Naive thymus-derived CD4-positive, alpha-beta T cell (primary cell): ENCODE results near the gene ASPG. TPM values are rescaled to one million over a fixed set of nuclear protein-coding genes. Genes with fewer than 3 reads are reported as not detected.
A peak's percentile ranks its signal among the peaks of the same experiment; 100 is the strongest.

Experiments
- ATAC-seq: fragments of 150-1000 bp; cut with Tn5 transposase; 2 replicates; pipeline ENCODE4 v1.10.0; 2021; ENCODE audit warnings: mild to moderate bottlenecking, moderate library complexity
- CTCF ChIA-PET: fragments of 350-600 bp; sonication (Branson Sonifier 250); formaldehyde crosslinking; loops from one replicate; lab custom pipeline; 2021; ENCODE audit warnings: antibody characterized with exemption; lab: Charles Lee
- POLR2A ChIA-PET: fragments of 350-600 bp; sonication (Branson Sonifier 250); formaldehyde crosslinking; loops from one replicate; lab custom pipeline; 2021; ENCODE audit warnings: antibody characterized with exemption, inconsistent platforms; lab: Charles Lee
- DNase-seq, 9 donors: peaks; one replicate each; pipeline versions ENCODE4 v3.0.0 to v3.0.0-alpha.2; 2020 to 2022; ENCODE audit warnings: mixed read lengths in 1 of 9
- H3K27ac ChIP-seq: one replicate; pipeline ENCODE4 v1.7.0; 2013; ENCODE audit warnings: mild to moderate bottlenecking, low read depth, low read length, moderate library complexity
- H3K27me3 ChIP-seq, 2 donors: one replicate each; pipeline ENCODE4 v1.7.0; 2013; ENCODE audit warnings: low read length in 2 of 2, mild to moderate bottlenecking in 2 of 2, moderate library complexity in 2 of 2; ENCODE audit not compliant: control insufficient read depth in 2 of 2, insufficient read depth in 2 of 2
- H3K36me3 ChIP-seq, 3 experiments: 1 replicate in 2 of 3; 2 replicates in 1 of 3; pipeline ENCODE4 v1.7.0; 2013; ENCODE audit warnings: low read length in 3 of 3, mild to moderate bottlenecking in 3 of 3, moderate library complexity in 1 of 3; ENCODE audit not compliant: insufficient read depth in 3 of 3, control insufficient read depth in 2 of 3
- H3K4me1 ChIP-seq, 2 donors: one replicate each; pipeline ENCODE4 v1.7.0; 2013; ENCODE audit warnings: low read length in 2 of 2, mild to moderate bottlenecking in 2 of 2, moderate library complexity in 1 of 2; ENCODE audit not compliant: control insufficient read depth in 2 of 2, insufficient read depth in 2 of 2
- H3K4me3 ChIP-seq: 2 replicates; pipeline ENCODE4 v1.7.0; 2013; ENCODE audit warnings: mild to moderate bottlenecking, low read length
- H3K9me3 ChIP-seq, 3 experiments: 1 replicate in 2 of 3; 2 replicates in 1 of 3; pipeline ENCODE4 v1.7.0; 2013; ENCODE audit warnings: low read length in 3 of 3; ENCODE audit not compliant: control insufficient read depth in 2 of 3
- H3K27ac Mint-ChIP-seq, 9 donors: one replicate each; pipeline ENCODE4 v1.8.0; 2020 to 2022; ENCODE audit warnings: mixed read lengths in 9 of 9, mild to moderate bottlenecking in 8 of 9, moderate library complexity in 5 of 9, inconsistent platforms in 2 of 9
- H3K27me3 Mint-ChIP-seq, 5 donors: one replicate each; pipeline ENCODE4 v1.8.0; 2021 to 2022; ENCODE audit warnings: mixed read lengths in 5 of 5, mild to moderate bottlenecking in 1 of 5
- H3K36me3 Mint-ChIP-seq, 5 donors: one replicate each; pipeline ENCODE4 v1.8.0; 2020 to 2022; ENCODE audit warnings: mixed read lengths in 5 of 5, mild to moderate bottlenecking in 3 of 5, inconsistent platforms in 1 of 5
- H3K4me1 Mint-ChIP-seq, 7 donors: one replicate each; pipeline ENCODE4 v1.8.0; 2020 to 2022; ENCODE audit warnings: mixed read lengths in 7 of 7, mild to moderate bottlenecking in 3 of 7, inconsistent platforms in 1 of 7
- H3K4me3 Mint-ChIP-seq, 10 donors: one replicate each; pipeline ENCODE4 v1.8.0; 2020 to 2022; ENCODE audit warnings: mild to moderate bottlenecking in 10 of 10, mixed read lengths in 10 of 10, moderate library complexity in 6 of 10, inconsistent platforms in 2 of 10
- H3K9me3 Mint-ChIP-seq, 11 donors: one replicate each; pipeline ENCODE4 v1.8.0; 2020 to 2022; ENCODE audit warnings: mixed read lengths in 11 of 11, mild to moderate bottlenecking in 4 of 11, inconsistent platforms in 1 of 11, moderate library complexity in 1 of 11
- intact Hi-C, 2 donors: fragments of 100-400 bp; cut with micrococcal nuclease; formaldehyde crosslinking; loops; one replicate each; pipeline ENCODE4 v1.15.1; 2023
- polyA plus RNA-seq, 2 donors: library from polyadenylated mRNA; unstranded; fragments of 300-500 nt; fragmentation: Illumina TruSeq; gene quantifications; one replicate each; pipeline ENCODE4 v1.2.3, GENCODE V29; 2021
- total RNA-seq, 6 experiments: library from RNA in 5 of 6; stranded (reverse) in 5 of 6; gene quantifications; 1 replicate in 5 of 6; 2 replicates in 1 of 6; pipeline ENCODE4 v1.2.3 and lab custom pipeline; 2021 to 2026

ASPG gene
- total and polyA plus RNA-seq, 7 experiments from 2014 or later: 0.11 to 0.38 TPM; not detected in 5

DNA sequence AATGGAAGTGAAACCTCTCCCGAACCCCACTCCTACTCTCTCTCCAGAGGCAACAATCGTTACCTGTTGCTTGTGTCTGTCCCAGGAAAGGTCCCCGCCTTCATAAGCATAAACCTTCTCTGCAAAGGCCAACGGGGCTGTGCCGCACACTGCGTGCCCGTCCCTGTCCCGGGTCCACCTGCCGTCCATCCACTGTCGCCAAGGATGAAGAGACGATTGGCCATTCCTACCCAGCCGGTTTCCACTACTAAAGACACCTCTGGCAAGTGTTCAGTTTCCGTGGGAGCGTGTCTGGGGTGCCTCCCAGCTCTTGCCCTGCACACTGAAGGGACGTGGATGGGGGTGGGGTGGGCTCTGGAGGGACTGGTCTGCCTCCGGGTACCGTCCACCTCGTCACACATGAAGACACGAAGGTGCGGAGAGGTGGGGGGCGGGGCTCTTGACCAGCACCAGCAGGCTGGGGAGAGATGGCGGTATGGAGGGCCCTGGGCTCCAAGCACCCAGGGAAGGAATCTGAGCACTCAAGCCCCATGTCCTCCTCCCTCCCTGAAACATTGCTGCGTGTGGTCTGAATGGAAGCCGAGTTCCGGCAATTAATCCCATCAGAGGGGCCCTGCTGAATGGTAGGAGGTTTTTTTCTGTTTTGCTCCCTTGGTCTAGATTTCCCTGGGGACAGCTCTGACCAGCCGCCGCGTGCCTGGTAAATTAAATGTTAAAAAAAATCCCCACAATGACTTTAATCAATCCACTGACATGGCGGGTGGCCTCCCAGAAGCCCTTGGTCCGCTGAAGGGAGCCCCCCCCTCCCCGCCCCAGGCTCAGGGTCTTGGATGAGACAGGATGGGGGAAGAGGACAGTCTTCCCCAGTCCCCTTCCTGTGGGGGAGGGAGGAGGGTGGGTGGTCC lies 48.8 kb downstream of the ASPG start:
- intact Hi-C loops: no loop called here
- H3K27ac Mint-ChIP-seq: peak overlapping the region in 1 of 9 donors; percentile 25
- ChIA-PET POLR2A (no interaction called here), CTCF (interaction anchor here (1.5 kb wide), 1 partner anchor 430 kb away, joined by 4 read pairs; no protein-coding TSS in a partner anchor)
- DNase-seq: peak in 1 of 9 donors; percentile 5
- H3K4me1 ChIP-seq: no peaks in the 10 kb centered on the region
- peaks cover 5 to 14% (median 10%) of the 10 kb centered on the region in 11 donors for H3K9me3 Mint-ChIP-seq
- H3K4me3 ChIP-seq: no peak overlapping the region
- H3K27me3 Mint-ChIP-seq: peaks cover 34 to 51% (median 46%) of the 10 kb centered on the region in 5 donors
- no peak overlapping the region for H3K27ac ChIP-seq
- peaks cover 0 to 10% (median 3%) of the 10 kb centered on the region in 5 donors for H3K36me3 Mint-ChIP-seq
- H3K4me1 Mint-ChIP-seq: peaks cover 0 to 9% (median 5%) of the 10 kb centered on the region in 7 donors
- no peak for ATAC-seq
- H3K27me3 ChIP-seq: peaks cover 0 to 12% of the 10 kb centered on the region in 2 donors
- H3K36me3 ChIP-seq: no peaks in the 10 kb centered on the region
- peaks cover 0 to 16% (median 0%) of the 10 kb centered on the region in 3 experiments for H3K9me3 ChIP-seq
- H3K4me3 Mint-ChIP-seq: peak overlapping the region in 2 of 10 donors; percentile 16 to 63

DNA sequence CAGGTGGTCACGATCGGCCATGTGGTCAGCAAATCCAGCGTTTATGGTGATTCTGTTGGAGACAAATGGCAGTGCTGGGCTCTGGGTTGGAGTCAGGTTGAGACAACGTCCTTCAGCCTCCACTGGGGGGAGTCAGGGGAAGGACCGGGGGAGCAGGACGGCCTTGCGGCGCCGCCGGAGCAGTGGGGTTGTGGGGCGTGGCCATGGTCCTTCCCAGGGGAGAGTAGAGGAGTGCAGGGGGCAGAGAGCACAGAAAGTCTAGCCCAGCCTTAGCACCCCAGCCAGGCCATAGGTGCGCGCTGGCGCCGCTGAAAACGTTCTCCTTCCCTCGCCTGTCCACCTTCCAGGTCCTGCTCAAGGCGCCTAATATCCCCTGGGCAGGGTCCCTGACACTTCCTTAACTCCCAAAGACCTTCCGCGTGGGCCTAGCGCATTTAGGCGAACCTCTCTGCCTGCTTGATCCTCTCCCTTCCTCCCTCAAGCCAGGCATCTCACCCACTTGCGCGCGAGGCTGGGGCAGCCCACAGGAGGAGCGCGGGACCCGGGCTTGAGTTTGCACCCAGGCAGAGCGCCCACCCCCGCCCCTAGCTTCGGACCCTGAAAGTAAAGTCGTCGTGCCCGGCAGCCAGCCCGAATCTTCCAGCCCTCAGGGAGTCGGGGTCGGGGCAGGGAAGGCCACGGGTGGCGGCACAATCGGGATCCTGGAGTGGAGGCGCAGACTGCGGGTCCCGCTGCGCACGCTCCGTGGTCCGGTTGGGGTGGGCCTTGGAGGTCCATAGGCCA lies 49.8 kb downstream of the ASPG start:
- peaks cover 0 to 10% (median 5%) of the 10 kb centered on the region in 7 donors for H3K4me1 Mint-ChIP-seq
- H3K27me3 Mint-ChIP-seq: peaks cover 30 to 46% (median 41%) of the 10 kb centered on the region in 5 donors
- intact Hi-C loops: loop anchor here in 1 of 2 donors (5.0 kb wide), 1 partner anchor 572 kb away; no protein-coding TSS in a partner anchor
- ChIA-PET POLR2A (no interaction called here), CTCF (no interaction called here)
- H3K27ac ChIP-seq: no peak overlapping the region
- peak overlapping the region in 6 of 10 donors; percentile 14 to 63 (median 26) for H3K4me3 Mint-ChIP-seq
- DNase-seq (peak in 1 of 9 donors; percentile 6), ATAC-seq (no peak)
- H3K9me3 ChIP-seq: peaks cover 0 to 6% (median 0%) of the 10 kb centered on the region in 3 experiments
- no peaks in the 10 kb centered on the region for H3K4me1 ChIP-seq
- H3K36me3 ChIP-seq: no peaks in the 10 kb centered on the region
- H3K27me3 ChIP-seq: peaks cover 0 to 12% of the 10 kb centered on the region in 2 donors
- no peaks in the 10 kb centered on the region for H3K36me3 Mint-ChIP-seq
- no peak overlapping the region for H3K27ac Mint-ChIP-seq
- no peak overlapping the region for H3K4me3 ChIP-seq
- peaks cover 0 to 4% (median under 1%) of the 10 kb centered on the region in 11 donors for H3K9me3 Mint-ChIP-seq

DNA sequence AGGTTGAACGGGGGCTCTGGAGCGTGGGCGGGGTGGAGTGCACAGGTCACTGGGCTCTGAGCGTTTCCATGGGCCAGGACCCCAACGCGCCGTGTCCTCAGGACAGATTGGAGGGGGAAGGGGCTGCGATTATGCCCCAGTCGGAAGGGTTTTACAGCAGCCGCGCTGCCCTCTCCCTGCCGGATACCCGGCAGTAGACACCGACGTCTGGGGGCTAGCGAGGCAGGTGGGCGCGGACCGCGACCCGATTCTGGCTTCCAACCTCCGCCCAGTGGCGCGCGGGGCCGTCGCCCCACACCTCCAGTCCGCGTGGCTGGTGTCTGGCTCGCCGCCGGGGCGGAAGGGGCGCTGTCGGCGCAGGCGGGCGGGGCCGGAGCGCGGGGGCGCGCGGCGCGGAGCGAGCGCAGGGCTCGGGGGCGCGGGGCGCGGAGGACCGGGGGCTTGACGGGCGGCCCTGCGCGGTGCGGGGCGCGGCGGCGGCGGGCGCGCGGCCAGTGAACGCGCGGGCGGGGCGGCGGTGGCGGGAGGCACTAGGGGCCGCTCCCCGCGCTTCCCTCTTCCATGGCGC lies 50.5 kb downstream of the ASPG start:
- no peaks in the 10 kb centered on the region for H3K36me3 Mint-ChIP-seq
- ChIA-PET CTCF (no interaction called here), POLR2A (no interaction called here)
- H3K4me3 Mint-ChIP-seq: peak overlapping the region in 2 of 10 donors; percentile 59 to 63
- intact Hi-C loops: loop anchor here in 1 of 2 donors (2.0 to 5.0 kb wide), 2 partner anchors 265 to 571 kb away; no protein-coding TSS in a partner anchor
- Histone ChIP-seq H3K9me3 (no peaks in the 10 kb centered on the region), H3K27me3 (peaks cover 0 to 12% of the 10 kb centered on the region in 2 donors), H3K4me1 (no peaks in the 10 kb centered on the region), H3K4me3 (no peak overlapping the region), H3K27ac (no peak overlapping the region), H3K36me3 (no peaks in the 10 kb centered on the region)
- peak in 1 of 9 donors; percentile 7 for DNase-seq
- H3K4me1 Mint-ChIP-seq: peaks cover 0 to 10% (median 5%) of the 10 kb centered on the region in 7 donors
- peaks cover 0 to 2% (median 0%) of the 10 kb centered on the region in 11 donors for H3K9me3 Mint-ChIP-seq
- ATAC-seq: no peak
- no peak overlapping the region for H3K27ac Mint-ChIP-seq
- H3K27me3 Mint-ChIP-seq: peaks cover 30 to 46% (median 39%) of the 10 kb centered on the region in 5 donors

GRCh38 chr14:104136472-104137296 lies 51.2 kb downstream of the ASPG start:
- Histone ChIP-seq H3K9me3 (no peaks in the 10 kb centered on the region), H3K27ac (no peak overlapping the region), H3K27me3 (peaks cover 0 to 12% of the 10 kb centered on the region in 2 donors), H3K4me3 (no peak overlapping the region), H3K4me1 (no peaks in the 10 kb centered on the region), H3K36me3 (no peaks in the 10 kb centered on the region)
- POLR2A ChIA-PET: no interaction called here
- Mint-ChIP-seq H3K36me3 (no peaks in the 10 kb centered on the region), H3K4me3 (peak overlapping the region in 9 of 10 donors; percentile 25 to 79 (median 51)), H3K27ac (no peak overlapping the region), H3K4me1 (peaks cover 0 to 10% (median 5%) of the 10 kb centered on the region in 7 donors), H3K9me3 (peaks cover 0 to 1% (median 0%) of the 10 kb centered on the region in 11 donors), H3K27me3 (peaks cover 28 to 45% (median 36%) of the 10 kb centered on the region in 5 donors)
- ATAC-seq: no peak
- intact Hi-C loops: loop anchor here in 1 of 2 donors (1.0 to 5.0 kb wide), 3 partner anchors 58 to 571 kb away; no protein-coding TSS in a partner anchor
- CTCF ChIA-PET: interaction anchor here (0.6 kb wide), 1 partner anchor 428 kb away, joined by 3 read pairs; no protein-coding TSS in a partner anchor
- DNase-seq: peak in 1 of 9 donors; percentile 4

DNA sequence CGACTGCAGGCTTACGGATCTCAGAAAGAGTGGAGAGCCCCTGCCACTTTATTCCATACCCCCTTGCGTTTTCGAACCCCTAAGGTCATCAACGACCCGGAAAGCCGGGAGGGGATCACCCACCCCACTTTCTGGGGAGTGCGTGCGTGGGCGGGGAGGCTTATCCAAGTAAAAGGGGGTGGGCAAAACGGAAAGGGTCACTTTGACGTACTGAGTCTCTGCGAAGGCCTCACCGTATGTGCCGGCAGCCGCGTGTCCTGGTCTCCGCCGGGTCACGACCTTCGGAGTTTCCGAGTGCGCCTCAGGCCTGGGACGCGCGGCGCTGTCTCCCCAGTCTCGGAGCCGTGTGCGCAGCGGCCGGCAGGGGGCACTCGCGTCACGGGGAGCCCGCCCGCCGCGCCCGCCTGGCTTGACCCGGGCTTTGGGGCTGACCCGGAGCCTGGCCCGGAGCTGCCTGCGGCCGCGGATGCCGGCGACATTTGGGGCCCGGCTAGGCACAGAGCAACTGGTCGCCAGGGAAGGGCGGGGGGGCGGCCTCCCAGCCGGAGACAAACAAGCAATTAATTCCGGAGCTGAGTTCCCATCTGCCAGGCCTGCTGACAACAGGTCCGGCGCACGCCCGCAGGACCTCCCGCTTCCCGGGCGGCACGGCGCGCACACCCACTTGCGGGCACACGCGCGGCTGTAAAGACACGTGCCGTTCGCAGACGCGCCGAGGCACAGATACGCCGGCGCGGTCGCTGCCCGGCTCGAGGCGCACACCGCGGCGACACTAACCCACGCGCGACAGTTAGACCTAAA lies 52.0 kb downstream of the ASPG start:
- ChIA-PET POLR2A (no interaction called here), CTCF (interaction anchor here (0.7 to 0.9 kb wide), 4 partner anchors 262 to 428 kb away, joined by 3 to 4 read pairs (median 3); no protein-coding TSS in a partner anchor)
- no peaks in the 10 kb centered on the region for H3K9me3 Mint-ChIP-seq
- no peak overlapping the region for H3K27ac Mint-ChIP-seq
- DNase-seq: peak; percentile 8 to 77 (median 48)
- Histone ChIP-seq H3K27ac (no peak overlapping the region), H3K4me3 (no peak overlapping the region), H3K4me1 (no peaks in the 10 kb centered on the region), H3K27me3 (peaks cover 0 to 12% of the 10 kb centered on the region in 2 donors), H3K36me3 (no peaks in the 10 kb centered on the region), H3K9me3 (no peaks in the 10 kb centered on the region)
- peak overlapping the region; percentile 25 to 81 (median 63) for H3K4me3 Mint-ChIP-seq
- H3K36me3 Mint-ChIP-seq: no peaks in the 10 kb centered on the region
- ATAC-seq: peak; percentile 72
- intact Hi-C loops: loop anchor here (1.0 to 5.0 kb wide), 4 partner anchors 59 to 570 kb away; no protein-coding TSS in a partner anchor
- peaks cover 0 to 10% (median 5%) of the 10 kb centered on the region in 7 donors for H3K4me1 Mint-ChIP-seq
- H3K27me3 Mint-ChIP-seq: peaks cover 20 to 41% (median 29%) of the 10 kb centered on the region in 5 donors
